ENCODE results near the gene NEK1.
"Not testable (repeated sequence)": the region's sequence is repeated elsewhere in the genome, so short reads cannot be mapped to it uniquely, and the experiment has no call there.

Gene NEK1

DNA sequence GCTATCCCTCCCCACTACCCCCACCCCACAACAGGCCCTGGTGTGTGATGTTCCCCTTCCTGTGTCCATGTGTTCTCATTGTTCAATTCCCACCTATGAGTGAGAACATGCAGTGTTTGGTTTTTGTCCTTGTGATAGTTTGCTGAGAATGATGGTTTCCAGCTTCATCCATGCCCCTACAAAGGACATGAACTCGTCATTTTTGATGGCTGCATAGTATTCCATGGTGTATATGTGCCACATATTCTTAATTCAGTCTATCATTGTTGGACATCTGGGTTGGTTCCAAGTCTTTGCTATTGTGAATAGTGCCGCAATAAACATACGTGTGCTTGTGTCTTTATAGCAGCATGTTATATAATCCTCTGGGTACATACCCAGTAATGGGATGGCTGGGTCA lies 118.1 kb downstream of the NEK1 start:
- in situ Hi-C loops (cut with MboI; ENCODE audit: low sequenced_read_pairs): not testable (repeated sequence)

DNA sequence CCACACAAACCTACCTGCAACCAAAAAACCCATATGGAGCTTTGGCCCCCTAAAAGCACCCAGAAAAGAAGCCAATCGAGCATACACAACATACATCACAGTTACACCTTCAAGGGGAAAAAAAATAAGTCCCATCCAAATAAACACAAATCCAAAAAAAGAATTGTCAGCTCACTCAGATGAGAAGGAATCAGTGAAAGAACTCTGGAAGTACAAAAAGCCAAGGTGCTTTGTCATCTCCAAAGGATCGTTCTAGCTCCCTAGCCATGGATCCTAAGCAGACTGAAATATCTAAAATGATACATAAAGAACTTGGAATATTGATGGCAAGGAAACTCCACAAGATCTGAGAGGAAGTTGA lies 119.2 kb downstream of the NEK1 start:
- in situ Hi-C loops (cut with MboI; ENCODE audit: low sequenced_read_pairs): no loop called here

DNA sequence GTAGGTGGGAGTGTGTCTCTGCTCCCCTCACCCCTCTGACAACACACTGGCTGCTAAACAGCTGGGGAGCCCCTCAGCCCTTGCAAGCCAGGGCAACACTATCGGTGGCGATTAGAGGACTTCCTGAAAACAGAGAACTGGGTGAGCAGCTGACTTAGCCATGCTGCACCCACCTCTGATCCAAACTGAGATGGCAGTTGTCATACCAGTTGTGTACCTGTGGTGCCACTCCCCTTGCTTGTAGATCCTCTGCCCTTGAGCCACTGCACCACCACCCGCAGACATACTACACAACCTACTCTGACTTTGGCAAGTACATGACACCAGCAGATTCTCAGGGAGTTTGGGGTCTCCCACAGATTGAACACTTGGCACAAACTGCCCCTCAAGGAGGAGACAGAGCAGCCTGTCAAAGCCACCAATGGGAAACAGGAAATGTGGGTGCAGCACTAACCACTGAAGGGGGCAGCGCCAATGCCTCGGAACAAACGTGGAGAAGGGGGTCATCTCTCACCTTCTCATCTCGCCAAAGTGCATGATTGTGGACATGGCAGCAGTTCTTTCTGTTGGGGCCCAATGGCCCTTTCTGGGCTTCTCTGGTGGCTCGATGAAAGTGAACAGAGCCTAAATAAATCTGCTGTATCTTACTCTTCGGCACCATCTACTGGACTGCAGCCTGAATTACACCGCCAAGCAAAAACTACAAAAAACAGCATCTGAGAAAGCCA lies 119.8 kb downstream of the NEK1 start:
- in situ Hi-C loops (cut with MboI; ENCODE audit: low sequenced_read_pairs): no loop called here

DNA sequence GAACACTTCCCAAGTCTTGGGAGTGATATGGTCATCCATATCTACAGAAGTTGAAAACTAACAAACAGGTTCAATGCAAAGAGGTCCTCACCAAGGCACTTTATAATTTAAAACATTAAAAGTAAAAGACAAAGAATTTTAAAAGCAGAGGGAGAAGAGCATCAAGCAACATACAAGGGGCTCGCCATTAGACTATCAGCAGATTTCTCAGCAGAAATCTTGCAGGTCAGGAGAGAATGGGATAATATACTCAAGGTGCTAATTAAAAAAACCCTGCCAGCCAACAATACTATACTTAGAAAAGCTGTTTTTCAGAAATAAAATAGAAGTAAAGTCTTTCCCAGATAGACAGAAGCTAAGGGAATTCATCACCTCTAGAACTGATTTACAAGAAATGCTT lies 121.2 kb downstream of the NEK1 start:
- in situ Hi-C loops (cut with MboI; ENCODE audit: low sequenced_read_pairs): no loop called here

DNA sequence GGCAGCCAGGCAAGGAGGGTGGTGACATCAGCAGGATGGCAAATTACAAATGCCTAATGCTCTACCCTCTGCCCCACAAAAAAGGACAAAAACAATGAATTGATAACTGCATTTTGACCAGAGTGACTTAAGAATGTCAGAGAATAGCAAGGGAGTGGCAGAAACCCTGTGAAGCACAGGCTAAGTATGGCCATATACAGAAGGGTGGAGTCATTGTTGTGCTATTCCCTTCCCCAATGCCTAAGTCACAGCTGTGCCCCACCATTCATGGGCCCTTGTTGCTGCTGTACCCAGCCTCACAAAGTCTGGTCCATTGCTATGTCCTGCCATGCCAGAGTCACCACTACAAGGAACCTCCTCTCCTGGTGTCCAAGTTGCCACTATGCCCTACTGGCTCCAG lies 123.1 kb downstream of the NEK1 start:
- in situ Hi-C loops (cut with MboI; ENCODE audit: low sequenced_read_pairs): no loop called here

DNA sequence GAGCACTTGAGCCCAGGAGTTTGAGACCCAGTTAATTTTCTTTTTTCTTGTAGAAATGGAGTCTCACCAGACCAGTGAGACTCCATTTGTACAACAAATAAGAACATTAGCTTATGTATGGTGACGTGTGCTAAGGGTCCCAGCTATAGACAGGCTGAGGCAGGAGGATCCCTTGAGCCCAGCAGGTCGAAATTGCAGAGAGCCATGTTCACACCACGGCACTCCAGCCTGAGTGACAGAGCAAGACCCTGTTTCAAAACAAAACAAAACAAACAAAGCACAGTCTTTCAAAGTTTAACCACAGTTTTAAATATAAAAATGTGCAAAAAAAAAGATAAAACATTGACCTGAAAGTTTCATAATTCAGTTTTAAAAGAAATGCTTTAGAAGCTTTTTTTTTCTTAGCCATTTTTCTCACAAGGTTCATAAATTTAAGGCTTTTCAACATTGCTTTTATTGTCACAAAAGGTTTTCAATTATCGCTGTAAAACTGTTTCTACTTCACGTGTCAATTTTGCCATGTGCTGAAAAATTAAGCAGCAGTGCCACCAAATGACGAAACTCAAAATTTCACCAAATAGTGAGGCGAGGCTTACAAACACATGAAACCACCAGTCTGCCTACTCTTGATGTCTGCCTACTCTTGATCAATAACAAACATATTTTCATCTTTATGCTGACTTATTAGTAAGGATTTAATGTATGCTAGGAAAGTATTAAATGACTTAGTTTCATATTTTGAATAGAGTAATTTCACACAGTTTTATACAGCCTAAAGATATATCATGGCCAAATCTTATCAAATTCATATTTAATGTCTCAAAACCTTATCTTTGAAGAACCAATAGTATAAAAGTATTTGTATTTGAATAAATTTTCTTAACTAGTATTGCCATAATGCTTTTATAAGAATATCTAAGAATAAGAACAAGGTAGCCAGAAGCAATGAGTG lies 126.3 kb downstream of the NEK1 start:
- in situ Hi-C loops (cut with MboI; ENCODE audit: low sequenced_read_pairs): no loop called here

DNA sequence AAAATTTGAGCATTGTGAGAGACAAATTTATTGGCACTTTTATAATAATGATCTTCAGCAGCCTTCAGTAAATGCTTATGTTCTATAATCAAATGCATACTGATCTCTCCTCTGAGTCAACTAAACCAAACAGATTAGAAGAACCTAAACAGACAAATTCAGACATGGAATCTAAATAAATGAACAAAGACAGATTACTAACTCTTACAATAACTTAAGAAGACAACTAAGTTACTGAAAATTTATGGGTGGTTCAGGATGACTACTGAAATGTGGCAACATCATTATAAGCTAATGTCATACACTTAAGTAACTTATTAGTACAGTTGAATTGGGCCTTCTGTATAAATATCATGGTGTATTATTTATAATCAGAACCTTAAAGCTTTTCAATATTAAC lies 127.3 kb downstream of the NEK1 start:
- in situ Hi-C loops (cut with MboI; ENCODE audit: low sequenced_read_pairs): no loop called here

DNA sequence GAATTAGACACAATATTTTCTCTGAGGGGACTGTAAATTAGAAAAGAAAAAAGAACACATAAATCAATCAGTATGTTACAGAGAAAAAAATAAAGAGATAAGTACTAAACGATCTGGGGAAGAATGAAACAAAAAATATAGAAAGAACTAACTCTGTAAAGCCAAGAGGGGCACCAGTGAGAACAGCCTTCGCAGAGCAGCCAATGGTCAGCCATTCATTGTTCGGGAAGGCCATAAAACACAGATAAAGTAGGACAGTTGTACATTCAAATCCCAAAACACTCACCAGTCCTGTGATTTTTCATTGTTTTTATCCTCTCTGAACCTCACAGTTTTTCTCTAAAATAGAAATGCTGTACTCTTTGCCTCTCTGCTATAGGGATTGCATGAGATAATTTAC lies 127.9 kb downstream of the NEK1 start:
- in situ Hi-C loops (cut with MboI; ENCODE audit: low sequenced_read_pairs): no loop called here

DNA sequence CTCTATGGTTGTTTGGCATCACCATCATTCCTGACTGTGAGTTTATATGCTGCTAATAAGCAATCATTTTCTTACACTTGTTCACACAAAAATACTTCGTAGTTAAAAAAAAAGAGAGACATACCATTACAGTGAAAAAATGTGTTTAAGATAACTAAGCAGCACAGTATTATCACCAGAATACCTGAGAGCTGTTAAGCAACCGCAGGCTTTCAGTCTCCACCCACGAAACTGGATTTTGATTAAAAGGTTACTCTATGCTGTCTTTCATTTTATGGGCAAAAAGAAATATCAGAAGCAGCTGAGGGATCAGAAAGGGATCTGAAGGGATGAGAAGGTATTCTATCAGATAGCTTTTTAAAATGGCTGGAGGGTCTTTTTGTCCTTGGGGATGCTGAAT lies 148.3 kb downstream of the NEK1 start:
- in situ Hi-C loops (cut with MboI; ENCODE audit: low sequenced_read_pairs): no loop called here

DNA sequence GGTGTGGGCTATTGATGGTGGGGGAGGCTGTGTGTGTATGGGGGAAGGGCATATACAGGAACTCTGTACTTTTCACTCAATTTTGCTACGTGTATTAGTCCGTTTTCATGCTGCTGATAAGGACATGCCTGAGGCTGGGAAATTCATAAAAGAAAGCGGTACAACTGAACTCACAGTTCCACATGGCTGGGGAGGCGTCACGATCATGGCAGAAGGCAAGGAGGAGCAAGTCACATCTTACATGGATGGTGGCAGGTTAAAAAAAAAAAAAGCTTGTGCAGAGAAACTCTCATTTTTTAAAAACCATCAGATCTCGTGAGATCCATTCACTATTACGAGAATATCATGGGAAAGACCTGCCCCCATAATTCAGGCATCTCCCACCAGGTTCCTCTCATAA lies 152.3 kb downstream of the NEK1 start:
- in situ Hi-C loops (cut with MboI; ENCODE audit: low sequenced_read_pairs): no loop called here

DNA sequence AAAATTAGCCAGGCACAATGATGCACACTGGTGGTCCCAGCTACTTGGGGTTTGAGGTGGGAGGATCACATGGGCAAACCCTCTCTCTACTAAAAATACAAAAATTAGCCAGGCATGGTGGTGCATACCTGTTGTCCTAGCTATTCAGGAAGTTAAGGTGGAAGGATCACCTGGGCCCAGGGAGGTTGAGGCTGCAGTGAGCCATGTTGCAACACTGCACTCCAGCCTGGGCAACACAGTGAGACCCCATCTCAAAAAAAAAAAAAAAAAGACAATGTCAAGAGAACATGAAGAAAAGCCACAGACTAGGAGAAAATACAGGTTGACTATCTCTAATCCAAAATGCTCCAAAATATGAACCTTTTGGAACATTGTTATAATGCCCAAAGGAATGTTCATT lies 153.8 kb downstream of the NEK1 start:
- in situ Hi-C loops (cut with MboI; ENCODE audit: low sequenced_read_pairs): no loop called here

DNA sequence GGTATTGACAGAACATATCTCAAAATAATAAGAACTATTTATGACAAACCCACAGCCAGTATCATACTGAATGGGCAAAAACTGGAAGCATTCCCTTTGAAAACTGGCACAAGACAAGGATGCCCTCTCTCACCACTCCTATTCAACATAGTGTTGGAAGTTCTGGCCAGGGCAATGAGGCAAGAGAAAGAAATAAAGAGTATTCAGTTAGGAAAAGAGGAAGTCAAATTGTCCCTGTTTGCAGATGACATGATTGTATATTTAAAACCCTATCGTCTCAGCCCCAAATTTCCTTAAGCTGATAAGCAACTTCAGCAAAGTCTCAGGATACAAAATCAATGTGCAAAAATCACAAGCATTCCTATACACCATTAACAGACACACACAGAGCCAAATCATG lies 159.7 kb downstream of the NEK1 start:
- in situ Hi-C loops (cut with MboI; ENCODE audit: low sequenced_read_pairs): not testable (repeated sequence)

DNA sequence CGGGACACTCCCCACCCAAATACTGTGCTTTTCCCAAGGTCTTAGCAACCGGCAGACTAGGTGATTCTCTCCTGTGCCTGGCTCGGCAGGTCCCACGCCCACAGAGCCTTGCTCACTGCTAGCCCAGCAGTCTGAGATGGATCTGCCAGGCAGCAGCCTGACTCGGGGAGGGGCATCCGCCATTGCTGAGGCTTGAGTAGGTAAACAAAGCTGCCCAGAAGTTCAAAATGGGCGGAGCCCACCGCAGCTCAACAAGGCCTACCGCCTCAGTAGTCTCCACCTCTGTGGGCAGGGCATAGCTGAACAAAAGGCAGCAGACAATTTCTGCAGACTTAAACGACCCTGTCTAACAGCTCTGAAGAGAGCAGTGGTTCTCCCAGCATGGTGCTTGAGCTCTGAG lies 163.4 kb downstream of the NEK1 start:
- in situ Hi-C loops (cut with MboI; ENCODE audit: low sequenced_read_pairs): not testable (repeated sequence)

DNA sequence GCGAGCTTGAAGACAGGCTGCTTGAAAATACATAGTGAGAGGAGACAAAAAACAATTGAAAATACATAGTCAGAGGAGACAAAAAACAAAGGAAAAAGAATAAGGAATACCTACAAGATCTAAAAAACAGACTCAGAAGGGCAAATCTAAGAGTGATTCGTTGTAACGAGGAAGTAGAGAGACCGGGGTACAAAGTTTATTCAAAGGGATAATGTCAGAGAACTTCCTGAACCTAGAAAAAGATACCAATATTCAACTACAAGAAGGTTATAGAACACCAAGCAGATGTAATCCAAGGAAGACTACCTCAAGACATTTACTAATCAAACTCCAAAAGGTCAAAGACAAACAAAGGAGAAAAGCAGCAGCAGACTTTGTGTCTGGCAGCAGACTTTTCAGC lies 165.6 kb downstream of the NEK1 start:
- in situ Hi-C loops (cut with MboI; ENCODE audit: low sequenced_read_pairs): no loop called here

DNA sequence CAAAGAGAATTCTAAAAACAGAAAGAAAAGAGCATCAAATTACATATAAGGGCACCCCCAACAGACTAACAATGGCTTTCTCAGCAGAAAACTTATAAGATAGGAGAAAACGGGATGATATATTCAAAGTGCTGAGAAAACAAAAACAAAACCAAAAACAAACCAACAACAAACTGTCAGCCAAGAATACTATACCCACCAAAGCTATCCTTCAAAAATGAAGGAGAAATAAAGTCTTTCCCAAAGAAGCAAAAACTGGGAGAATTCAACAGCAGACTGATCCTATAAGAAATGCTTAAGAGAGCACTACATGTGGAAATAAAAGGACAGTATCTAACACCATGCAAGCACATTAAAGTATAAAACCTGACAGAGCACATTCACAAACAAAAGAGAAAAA lies 168.6 kb downstream of the NEK1 start:
- in situ Hi-C loops (cut with MboI; ENCODE audit: low sequenced_read_pairs): no loop called here

DNA sequence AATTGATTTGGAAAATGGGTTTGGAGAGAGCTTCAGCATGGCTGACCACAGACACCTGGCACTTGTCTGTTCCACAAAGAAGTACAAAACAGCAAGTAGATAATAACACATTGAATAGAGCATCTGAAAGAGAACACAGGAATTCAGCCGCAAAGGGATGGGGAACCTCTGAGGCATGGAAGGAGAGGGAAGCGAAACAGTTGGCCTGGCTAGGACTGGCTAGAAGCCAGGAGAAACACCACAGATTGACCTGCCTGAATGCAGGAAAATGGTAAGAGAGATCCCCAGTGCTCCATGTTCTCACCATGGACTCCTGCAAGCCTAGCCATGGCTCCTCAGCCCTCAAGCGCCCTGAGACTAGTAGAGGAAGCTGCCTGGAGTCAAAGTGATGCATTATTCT lies 171.9 kb downstream of the NEK1 start:
- in situ Hi-C loops (cut with MboI; ENCODE audit: low sequenced_read_pairs): no loop called here

DNA sequence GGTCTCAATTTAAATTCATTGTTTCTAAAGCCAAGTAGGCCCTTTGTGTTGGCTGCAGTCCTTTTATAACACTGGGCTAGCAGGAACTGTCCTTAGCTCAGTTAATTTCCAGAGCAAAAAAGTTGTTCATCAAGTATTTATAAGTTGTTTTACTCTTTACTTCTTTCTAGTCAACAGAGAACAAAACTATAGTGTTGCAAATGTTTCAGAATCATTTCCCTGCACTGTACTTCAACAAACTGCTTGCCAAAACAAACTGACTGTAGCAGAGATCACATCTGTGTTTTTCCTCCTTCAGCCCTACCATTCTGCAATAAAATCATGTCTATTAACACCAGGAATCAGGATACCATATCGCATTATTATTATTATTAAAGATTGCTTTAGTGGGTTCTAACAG lies 173.1 kb downstream of the NEK1 start:
- in situ Hi-C loops (cut with MboI; ENCODE audit: low sequenced_read_pairs): no loop called here

DNA sequence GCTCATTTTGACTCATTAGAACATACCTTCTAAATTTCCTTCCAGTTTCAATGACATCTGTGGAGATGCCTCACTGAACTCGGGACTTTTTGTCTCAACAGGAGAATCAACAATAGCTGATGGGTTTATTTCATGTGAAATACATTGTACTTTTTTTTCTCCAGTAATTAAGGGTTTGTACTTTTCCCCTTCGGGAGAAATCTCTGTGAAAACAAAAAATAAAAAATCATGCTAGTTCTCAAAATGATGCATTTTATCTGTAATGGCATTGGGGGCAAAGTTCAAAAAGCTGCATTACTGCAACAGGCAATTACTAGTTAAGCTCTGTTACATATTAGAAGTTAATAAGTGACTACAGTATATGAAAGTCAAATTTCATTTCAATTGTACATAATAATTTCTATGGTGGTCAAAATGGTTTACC lies 174.3 kb downstream of the NEK1 start:
- in situ Hi-C loops (cut with MboI; ENCODE audit: low sequenced_read_pairs): no loop called here

DNA sequence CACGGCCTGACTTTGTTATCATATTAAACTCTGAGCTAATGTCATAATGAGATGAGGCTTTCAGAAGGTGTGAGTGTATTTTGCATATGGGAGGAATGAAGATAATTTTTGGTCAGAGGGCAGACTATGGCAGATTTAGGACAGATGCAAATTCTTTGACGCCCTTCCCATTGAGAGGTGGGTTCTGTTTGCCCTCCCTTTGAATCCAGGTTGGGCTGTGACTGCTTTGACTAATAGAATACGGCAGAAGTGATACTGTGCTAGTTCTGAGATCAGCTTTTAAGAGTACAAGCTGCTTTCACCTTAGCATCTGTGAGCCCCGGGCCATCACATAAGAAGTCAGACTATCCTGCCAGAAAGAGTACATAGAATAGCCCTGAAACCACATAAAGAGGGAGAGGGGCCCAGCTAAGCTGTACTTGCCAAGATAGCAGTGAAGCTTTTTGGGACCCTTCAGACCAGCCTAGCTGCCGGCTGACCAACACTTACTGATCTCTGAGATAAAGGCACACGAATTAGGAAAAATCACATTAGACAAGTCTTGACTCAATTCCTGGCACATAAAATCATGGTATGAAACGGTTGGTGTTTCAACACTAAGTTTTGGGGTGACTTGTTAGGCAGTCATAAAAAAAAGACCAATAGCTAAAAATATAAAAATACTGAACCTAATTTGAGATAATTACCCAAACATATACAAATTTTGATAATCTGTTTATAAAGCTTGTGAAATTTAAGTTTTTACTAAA lies 174.9 kb downstream of the NEK1 start:
- in situ Hi-C loops (cut with MboI; ENCODE audit: low sequenced_read_pairs): no loop called here

DNA sequence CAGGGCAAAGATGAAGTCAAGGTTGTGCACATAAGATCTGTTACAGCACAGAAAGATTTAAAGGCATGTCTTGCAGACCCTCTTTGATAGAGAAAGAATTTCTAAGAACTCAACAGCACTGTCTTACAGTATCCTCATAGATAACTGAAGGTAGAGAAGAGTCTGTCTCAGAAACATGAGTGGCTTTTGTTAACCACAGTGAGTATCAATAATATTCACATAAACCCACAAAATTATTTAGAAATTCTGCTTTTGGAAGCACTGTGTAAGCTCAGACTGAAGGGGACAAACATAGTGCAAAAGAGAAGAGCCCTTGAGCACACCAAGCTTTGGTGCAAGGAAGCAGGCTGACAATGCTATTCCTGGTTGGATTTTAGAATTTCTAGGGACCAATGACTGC lies 175.6 kb downstream of the NEK1 start:
- in situ Hi-C loops (cut with MboI; ENCODE audit: low sequenced_read_pairs): no loop called here

DNA sequence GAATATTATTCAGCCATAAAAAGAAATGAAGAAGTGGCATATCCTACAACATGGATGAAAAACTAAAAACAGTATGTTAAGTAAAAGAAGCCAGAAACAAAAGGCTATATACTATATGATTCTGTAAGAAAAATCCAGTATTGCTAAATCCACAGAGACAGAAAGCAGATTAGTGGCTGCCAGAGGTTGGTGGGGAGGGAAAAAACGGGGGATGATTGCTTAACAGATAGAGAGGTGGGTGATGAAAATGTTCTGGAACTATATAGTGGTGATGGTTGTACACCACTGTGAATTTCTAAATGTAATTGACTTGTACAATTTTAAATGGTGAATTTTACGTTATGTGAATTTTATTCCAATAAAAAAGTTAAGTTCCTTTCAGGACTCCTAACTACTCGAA lies 184.0 kb downstream of the NEK1 start:
- in situ Hi-C loops (cut with MboI; ENCODE audit: low sequenced_read_pairs): no loop called here

DNA sequence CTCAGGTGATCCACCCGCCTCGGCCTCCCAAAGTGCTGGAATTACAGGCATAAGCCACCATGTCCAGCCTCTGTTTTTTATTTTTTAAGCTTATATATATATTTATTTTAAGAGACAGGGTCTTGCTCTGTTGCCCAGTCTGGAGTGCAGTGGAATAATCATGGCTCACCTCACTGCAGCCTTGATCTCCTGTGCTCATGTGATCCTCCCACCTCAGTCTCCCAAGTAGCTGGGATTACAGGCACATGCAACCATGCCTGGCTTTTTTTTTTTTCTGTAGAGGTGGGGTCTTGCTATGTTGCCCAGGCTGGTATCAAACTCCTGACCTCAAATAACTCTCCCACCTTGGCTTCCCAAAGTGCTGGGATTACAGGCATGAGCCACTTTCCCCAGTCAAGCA lies 184.7 kb downstream of the NEK1 start:
- in situ Hi-C loops (cut with MboI; ENCODE audit: low sequenced_read_pairs): not testable (repeated sequence)
